Body of pancreas (tissue), 4 donors: ENCODE results near the gene NPPC.

Experiments used
- POLR2A ChIP-seq, 3 donors: fragments of 450-650 bp; IDR thresholded peaks; one replicate each; pipeline ENCODE4 v1.6.1; 2016; ENCODE audit warnings: antibody characterized with exemption in 3 of 3, mild to moderate bottlenecking in 2 of 3
- TF ChIP-seq, protein P1 (sequence below), 7 experiments: fragments of 450-650 bp in 4 of 7; fragments of 200-600 bp in 3 of 7; sonication (generic) in 3 of 7; IDR thresholded peaks; one replicate each; pipeline ENCODE4 v1.5.1; 2016 to 2019; ENCODE audit warnings: antibody characterized with exemption in 7 of 7

DNA sequence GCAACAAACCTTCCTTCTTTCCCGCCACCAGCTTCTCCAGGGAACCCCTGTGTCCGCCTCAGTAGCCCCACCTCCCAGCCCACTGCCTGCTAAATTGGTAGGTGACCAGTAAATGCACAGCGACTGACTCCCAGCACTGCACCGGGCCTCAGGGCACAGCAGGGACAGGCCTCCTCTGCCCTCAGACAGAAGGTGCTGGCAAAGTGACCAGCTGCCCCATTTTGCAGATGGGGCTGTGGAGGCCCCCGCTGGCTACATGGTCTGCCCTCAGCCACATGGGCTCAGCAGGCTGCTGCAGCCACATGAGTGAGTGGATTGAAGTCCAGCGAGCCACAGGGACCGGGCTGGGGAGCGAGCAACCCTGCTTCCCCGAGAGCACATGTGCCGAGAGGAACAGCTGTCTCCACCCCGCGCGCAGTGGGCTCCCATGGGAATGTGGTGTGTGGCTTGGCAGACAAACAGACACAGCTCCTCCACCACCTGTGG is 7.8 kb upstream of the NPPC start:
- TF ChIP-seq, protein P1, sequence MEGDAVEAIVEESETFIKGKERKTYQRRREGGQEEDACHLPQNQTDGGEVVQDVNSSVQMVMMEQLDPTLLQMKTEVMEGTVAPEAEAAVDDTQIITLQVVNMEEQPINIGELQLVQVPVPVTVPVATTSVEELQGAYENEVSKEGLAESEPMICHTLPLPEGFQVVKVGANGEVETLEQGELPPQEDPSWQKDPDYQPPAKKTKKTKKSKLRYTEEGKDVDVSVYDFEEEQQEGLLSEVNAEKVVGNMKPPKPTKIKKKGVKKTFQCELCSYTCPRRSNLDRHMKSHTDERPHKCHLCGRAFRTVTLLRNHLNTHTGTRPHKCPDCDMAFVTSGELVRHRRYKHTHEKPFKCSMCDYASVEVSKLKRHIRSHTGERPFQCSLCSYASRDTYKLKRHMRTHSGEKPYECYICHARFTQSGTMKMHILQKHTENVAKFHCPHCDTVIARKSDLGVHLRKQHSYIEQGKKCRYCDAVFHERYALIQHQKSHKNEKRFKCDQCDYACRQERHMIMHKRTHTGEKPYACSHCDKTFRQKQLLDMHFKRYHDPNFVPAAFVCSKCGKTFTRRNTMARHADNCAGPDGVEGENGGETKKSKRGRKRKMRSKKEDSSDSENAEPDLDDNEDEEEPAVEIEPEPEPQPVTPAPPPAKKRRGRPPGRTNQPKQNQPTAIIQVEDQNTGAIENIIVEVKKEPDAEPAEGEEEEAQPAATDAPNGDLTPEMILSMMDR (IDR thresholded peaks at IDR 0.05) = no peak
- TF ChIP-seq POLR2A (IDR thresholded peaks at IDR 0.05) = no peak
